Iris pigment epithelial cell (primary cell): ENCODE measurements around the gene CD79A.

ENCODE experiments used
- DNase-seq: peaks from one replicate; pipeline ENCODE4 v3.0.0-alpha.2; 2011; ENCODE audit warnings: low read depth

The CD79A gene

DNA sequence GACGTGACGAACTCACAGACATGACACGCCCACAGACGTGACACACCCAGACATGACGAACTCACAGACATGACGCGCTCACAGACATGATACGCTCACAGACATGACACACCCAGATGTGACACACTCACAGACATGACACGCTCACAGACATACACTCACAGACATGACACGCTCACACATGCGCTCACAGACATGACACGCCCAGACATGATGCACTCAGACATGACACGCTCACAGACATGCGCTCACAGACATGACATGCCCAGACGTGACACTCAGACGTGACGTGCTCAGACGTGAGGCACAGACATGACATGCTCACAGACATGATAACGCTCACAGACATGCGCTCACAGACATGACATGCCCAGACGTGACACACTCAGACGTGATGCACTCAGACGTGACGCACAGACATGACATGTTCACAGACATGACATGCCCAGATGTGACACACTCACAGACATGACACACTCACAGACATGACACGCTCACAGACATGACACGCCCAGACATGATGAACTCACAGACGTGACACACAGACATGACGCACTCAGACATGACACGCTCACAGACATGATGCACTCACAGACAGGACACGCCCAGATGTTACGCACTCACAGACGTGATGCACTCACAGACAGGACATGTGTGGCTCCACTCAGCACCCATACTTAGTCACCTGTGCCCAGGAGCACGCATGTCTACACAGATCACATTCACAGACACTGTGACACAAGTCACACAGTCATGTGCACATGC is 43.1 kb downstream of the CD79A start:
- DNase-seq: no peak

DNA sequence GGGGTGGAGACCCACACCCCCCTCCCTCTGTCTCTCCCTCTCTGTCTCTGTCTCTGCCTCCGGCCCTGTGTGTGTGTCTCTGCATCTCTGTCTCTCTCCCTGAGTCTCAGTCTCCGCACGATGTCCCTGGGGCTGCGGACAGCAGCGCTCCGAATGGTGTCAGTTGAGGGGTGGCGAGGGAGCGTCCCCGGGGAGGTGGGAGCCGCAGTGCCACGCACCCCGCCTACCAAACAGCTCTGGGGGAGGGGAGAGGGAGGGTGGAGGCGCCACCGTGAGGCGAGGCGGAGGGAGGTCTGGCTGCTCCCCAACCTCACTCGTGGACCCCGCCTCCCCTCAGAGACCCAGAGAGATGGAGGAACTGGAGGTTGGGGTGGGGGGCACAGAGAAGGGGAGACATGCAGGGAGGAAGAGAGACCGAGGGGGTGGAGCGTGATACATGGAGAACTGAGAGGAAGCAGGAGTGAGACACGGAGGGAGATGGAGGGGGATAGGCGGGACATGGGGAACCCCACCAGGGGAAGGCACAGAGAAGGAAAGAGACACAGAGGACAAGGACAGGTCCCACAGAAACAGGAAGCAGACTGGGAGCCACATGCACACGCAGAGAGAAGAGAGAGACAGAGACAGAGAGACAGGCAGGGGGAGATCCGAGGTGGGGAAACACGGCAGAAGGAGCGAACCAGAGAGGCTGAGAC is 44.0 kb downstream of the CD79A start:
- DNase-seq: no peak

DNA sequence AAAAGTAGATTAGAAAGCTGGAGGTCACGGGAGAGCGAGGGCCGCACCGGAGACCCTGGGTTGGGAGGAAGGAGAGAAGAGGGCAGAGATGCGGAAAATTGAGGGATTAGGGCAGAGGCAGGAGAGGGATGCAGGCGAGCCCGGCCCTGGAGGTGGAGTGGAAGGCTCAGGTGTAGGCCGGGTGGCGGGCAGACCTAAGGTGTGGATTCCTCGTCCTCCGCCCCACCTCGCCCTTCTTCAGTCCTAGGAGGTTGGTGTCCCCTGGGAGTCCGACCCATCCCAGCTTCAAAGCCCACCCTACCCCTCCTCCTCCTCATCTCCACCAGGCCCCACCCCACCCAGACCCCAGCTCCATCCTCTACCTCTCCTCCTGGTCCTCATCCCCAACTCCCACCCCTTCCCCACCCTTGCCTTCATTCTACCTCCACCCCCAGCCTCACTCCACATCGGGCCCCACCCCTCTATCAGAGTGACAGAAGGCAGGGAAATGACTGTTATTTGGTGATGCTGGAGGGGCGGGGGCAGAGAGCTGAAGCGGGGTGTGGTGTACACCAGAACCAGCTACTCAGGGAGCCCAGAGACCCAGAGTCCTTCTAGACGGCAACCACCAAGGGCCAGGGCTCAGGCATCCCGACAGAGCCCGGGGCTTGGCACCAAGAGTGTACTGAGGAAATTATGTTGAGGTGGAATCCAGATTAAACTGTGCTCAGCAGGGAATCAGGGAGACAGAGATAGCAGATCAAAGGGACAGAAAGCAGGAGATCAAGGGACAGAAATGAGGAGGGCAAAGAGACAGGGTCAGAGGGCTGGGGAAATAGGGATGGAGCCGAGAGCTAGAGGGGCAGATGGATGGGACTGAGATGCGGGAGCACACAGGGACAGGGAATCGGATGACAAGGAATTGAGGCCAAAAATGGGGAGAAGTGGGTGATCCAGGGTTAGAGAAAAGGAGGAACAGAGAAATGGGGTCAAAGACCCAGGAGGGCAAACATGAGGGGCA is 44.8 kb downstream of the CD79A start:
- no peak for DNase-seq

GRCh38 chr19:41922585-41922984 is 45.5 kb downstream of the CD79A start:
- no peak for DNase-seq

- DNase-seq: no peak
These were observed 46.1 kb downstream of the CD79A start for GRCh38 chr19:41923045-41923788.

DNA sequence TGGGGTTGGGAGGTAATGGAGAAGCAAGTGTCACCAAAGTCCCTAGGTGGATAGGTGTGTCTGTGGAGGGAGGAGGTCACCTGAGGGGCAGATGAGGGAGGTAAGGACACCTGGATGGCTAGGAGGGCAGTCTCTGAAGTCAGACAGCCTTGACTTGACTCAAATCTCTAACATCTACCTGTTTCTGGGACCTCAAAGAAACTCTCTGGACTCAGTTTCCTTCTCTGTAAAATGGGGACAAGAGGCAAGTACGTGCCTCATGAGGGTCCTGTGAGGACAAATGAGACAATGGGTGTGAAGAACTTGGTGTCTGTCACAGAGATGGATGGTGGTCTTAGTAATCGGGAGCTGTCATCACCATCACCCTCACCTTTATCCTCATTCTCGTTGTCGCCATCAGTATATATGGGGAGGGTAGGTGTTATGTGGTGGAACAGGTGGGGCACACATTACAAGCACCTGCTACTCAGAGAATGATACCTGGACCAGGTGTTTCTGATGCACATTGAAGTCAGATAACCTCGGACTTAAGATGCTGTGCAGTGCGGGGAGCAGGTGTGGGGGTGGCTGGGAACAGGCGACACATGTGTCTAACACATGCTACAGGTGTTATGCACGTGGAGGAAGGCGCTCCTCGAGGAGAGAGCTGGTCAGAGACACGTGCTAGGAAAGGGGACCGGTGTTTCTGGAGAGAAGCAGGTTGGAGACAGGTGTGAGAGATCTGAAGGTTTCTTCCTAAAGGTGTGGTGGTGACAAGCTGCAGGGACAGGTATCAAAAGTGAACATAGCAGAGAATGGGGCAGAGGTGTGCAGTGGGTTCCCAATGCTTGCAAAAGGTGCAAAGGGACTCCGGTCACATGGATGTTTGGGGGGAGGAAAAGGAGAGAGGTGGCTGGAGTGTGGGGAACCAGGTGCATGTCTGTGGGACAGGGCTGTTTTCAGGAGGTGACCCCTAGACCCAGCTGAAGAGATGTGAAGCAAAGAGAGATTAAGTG is 47.4 kb downstream of the CD79A start:
- no peak for DNase-seq

GRCh38 chr19:41925208-41926003 is 48.3 kb downstream of the CD79A start:
- no peak for DNase-seq

DNA sequence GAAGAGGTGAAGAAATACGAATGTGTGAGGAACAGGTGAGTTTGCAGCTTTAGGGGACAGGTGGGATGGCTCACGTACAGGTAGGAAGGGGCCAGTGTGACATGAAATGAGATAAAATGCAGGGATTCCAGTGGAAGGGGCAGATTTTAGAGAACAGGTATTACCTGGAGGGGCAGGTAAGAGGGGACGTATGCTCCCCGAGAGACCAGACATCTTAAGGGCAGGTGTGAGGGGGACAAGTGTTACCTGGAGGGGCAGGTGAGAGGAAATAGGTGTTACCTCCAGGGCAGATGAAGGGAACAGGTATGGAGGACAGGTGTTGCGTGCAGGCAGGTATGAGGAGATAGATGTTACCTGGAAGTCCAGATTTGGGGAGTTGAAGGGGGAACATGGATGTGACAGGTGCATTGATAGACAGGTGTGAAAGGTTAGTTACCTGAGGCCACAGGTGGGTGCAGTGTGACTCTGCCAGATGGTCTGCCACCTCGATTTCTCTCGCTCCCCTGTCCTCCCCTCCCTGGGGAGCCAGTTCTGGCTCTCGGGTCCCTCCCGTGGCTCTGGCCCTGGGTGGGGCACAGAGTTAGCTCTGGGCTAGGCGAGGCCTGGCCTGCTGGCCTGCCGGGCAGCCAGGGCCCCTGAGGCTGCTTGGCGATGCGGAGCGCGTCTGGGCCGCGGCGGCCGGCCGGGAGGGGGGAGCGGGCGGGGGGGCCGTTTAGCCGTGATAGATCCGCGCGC is 49.1 kb downstream of the CD79A start:
- no peak for DNase-seq

- DNase-seq: no peak
These were observed 49.9 kb downstream of the CD79A start for GRCh38 chr19:41926763-41927496.

GRCh38 chr19:41927497-41928192 is 50.6 kb downstream of the CD79A start:
- DNase-seq: no peak

GRCh38 chr19:41928221-41928683 is 51.2 kb downstream of the CD79A start, which contains the start of gene ERFL:
Gene ERFL, minus strand, starts transcription at chr19:41928449. Its CDS starts 15,530 bp downstream, at chr19:41912919.
- no peak for DNase-seq

DNA sequence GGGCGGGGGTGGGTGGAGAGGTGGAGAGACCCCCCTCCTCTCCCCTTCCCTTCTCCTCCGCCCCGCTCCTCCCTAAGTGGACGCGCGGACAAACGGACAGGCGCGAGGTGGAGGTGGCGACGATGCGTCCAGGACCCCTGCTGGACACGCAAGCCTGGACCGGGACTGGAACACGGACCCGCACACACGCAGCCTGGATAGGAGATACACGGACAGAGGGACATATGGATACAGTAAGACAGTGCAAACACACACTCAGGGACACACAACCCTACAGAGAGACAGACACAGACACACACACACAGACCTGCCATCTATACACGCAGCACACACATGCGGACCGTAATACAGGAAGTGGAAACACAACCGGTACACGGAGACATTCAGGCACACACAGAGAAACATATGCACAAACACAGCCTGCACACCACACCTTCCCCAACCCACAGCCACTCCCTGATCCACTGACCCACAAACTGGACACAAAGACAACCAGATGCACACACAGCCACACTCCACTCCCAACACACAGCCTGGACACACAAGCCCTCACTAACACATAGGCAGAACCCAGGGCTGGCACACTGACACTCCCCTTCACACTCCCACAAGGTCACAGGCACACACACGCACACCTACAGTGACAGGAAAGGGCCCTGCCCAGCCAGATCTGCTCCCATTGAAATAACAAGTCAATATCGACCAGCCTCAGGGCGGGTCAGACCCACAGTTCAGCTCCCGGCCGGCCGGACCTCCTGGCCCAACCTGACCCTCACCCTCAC is 51.9 kb downstream of the CD79A start:
- no peak for DNase-seq

DNA sequence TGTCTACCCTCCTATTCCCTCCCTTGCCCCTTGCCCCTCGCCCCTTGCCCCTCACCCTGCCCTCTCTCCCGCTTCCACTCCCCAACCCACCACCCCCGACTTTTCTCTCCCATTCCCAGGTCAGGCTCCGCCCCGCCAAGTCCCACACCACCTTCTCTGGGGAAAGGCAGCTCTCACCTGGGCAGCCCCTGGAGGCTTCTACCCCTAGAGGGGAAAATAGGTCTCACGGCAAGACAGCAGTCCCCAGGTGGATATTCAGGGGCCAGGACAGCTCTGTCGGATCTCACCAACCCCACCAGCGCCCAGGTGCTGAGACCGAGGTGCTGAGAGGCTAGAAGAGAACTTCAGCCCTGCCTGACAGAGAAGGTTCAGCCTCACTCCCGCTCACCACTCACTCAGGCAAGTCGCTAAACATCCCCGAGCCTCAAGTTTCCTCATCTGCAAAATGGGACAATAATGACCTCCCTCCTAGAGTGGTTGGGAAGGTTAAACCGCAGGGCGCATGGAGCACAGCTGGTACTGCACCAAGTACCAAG is 52.5 kb downstream of the CD79A start:
- DNase-seq: no peak

DNA sequence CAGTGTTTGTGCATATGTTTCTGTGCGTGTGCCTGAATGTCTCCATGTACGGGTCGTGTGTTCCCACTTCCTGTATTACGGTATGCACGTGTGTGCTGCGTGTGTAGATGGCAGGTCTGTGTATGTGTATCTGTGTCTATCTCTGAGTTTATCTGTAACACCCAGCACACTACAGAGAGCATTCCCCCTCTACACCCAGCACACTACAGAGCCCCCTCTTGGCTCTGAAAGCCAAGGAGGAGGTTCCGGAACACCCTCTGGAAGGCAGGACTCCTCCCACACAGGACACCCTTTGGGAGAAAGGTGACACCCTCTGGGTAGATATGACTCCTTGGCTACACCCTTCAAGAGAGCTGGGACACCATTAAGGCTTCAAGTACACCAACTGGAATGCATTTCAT is 53.2 kb downstream of the CD79A start:
- DNase-seq: no peak
